Fibroblast of pulmonary artery (primary cell): ENCODE results near the gene WLS.

Source experiments
- DNase-seq: peaks from one replicate; pipeline ENCODE4 v3.0.0-alpha.2; 2010; ENCODE audit warnings: low read depth
- H3K4me3 ChIP-seq: replicated peaks from 2 replicates; pipeline ENCODE4 v1.5.1; 2011; ENCODE audit warnings: low read depth, mild to moderate bottlenecking, control low read depth, low read length, moderate library complexity
- CTCF ChIP-seq: IDR thresholded peaks from 2 replicates; pipeline ENCODE4 v1.5.1; 2011; ENCODE audit warnings: mild to moderate bottlenecking, control low read depth, low read length, inconsistent platforms; ENCODE audit errors: missing control alignments

WLS gene

GRCh38 chr1:68234094-68234493 is 1.8 kb upstream of the WLS start:
- no peak overlapping the region for H3K4me3 ChIP-seq
- no peak for DNase-seq
- no peak for TF ChIP-seq CTCF

GRCh38 chr1:68233202-68233601 is 879 bp upstream of the WLS start:
- TF ChIP-seq CTCF: no peak
- no peak for DNase-seq
- H3K4me3 ChIP-seq: peak overlapping the region; percentile 95

GRCh38 chr1:68231627-68232288 is 565 bp downstream of the WLS start:
- TF ChIP-seq CTCF: no peak
- DNase-seq: peak; percentile 76
- H3K4me3 ChIP-seq: peak overlapping the region; percentile 95

- peak; percentile 18 for DNase-seq
- peak overlapping the region; percentile 95 for H3K4me3 ChIP-seq
- TF ChIP-seq CTCF: no peak
Measured at GRCh38 chr1:68230901-68231626, 1.3 kb downstream of the WLS start.

GRCh38 chr1:68230484-68230802 is 1.9 kb downstream of the WLS start:
- peak; percentile 63 for DNase-seq
- peak overlapping the region; percentile 95 for H3K4me3 ChIP-seq
- no peak for TF ChIP-seq CTCF

GRCh38 chr1:68229650-68230483 is 2.5 kb downstream of the WLS start:
- DNase-seq: peak; percentile 17
- peak overlapping the region; percentile 95 for H3K4me3 ChIP-seq
- TF ChIP-seq CTCF: no peak
